H1 (cell line): ENCODE measurements around the gene CDC123. TPM values are rescaled to one million over a fixed set of nuclear protein-coding genes. Genes with fewer than 3 reads are reported as not detected.
A peak's percentile ranks its signal among the peaks of the same experiment; 100 is the strongest.

Experiments used
- CTCF ChIA-PET: fragments of 300-600 bp; sonication (Branson Sonifier 250); formaldehyde crosslinking; loops from one replicate; lab custom pipeline; 2021; ENCODE audit not compliant: partially characterized antibody; lab: Charles Lee
- POLR2A ChIA-PET: fragments of 300-600 bp; sonication (Branson Sonifier 250); formaldehyde crosslinking; loops from one replicate; lab custom pipeline; 2021; ENCODE audit warnings: inconsistent platforms; ENCODE audit not compliant: partially characterized antibody; lab: Charles Lee
- DNase-seq, 2 experiments: peaks; one replicate each; pipeline versions ENCODE4 v3.0.0 to v3.0.0-alpha.2; 2010 to 2022; ENCODE audit warnings: low spot score in 2 of 2, low read depth in 1 of 2, mixed read lengths in 1 of 2
- FAIRE-seq: peaks from 2 replicates; lab custom pipeline; 2011; peaks lifted over from hg19 to GRCh38; lab: Jason Lieb, UNC
- H2AFZ ChIP-seq: 2 replicates; pipeline ENCODE4 v1.8.1; 2012; ENCODE audit warnings: low read length, inconsistent platforms
- H2AK5ac ChIP-seq: 2 replicates; pipeline ENCODE4 v1.6.1; 2013; ENCODE audit warnings: low read depth, low read length
- H2BK120ac ChIP-seq: replicated peaks from 2 replicates; pipeline ENCODE3; 2013; ENCODE audit warnings: low read depth, low read length, inconsistent platforms
- H2BK12ac ChIP-seq: 2 replicates; pipeline ENCODE4 v1.6.1; 2013; ENCODE audit warnings: low read depth, low read length
- H2BK15ac ChIP-seq: 2 replicates; pipeline ENCODE4 v1.6.1; 2013; ENCODE audit warnings: low read length
- H2BK20ac ChIP-seq: 2 replicates; pipeline ENCODE4 v1.6.1; 2013; ENCODE audit warnings: low read length
- H2BK5ac ChIP-seq: 2 replicates; pipeline ENCODE4 v1.6.1; 2013; ENCODE audit warnings: low read depth, low read length
- H3K14ac ChIP-seq: 2 replicates; pipeline ENCODE4 v1.6.1; 2013; ENCODE audit warnings: inconsistent platforms; ENCODE audit not compliant: insufficient read length
- H3K18ac ChIP-seq: 2 replicates; pipeline ENCODE4 v1.6.1; 2013; ENCODE audit warnings: low read length; ENCODE audit errors: extremely low read depth
- H3K23ac ChIP-seq: 2 replicates; pipeline ENCODE4 v1.6.1; 2013; ENCODE audit warnings: inconsistent platforms; ENCODE audit not compliant: insufficient read length
- H3K23me2 ChIP-seq: 2 replicates; pipeline ENCODE4 v1.6.1; 2013; ENCODE audit warnings: low read depth, low read length
- H3K27ac ChIP-seq: 2 replicates; pipeline ENCODE4 v1.6.1; 2011; ENCODE audit warnings: low read depth, low read length, inconsistent platforms
- H3K27me3 ChIP-seq, 4 experiments: replicated peaks in 1 of 4; 1 replicate in 1 of 4; 2 replicates in 3 of 4; pipeline versions ENCODE4 v1.6.1 to v1.8.1; 2011 to 2013; ENCODE audit warnings: low read length in 3 of 4, mild to moderate bottlenecking in 3 of 4, inconsistent platforms in 2 of 4, mixed read lengths in 2 of 4, moderate library complexity in 1 of 4; ENCODE audit not compliant: control insufficient read depth in 3 of 4, insufficient read depth in 3 of 4; ENCODE audit errors: extremely low read depth in 1 of 4
- H3K36me3 ChIP-seq, 4 experiments: 2 replicates each; pipeline versions ENCODE4 v1.6.1 to v1.8.1; 2011 to 2013; ENCODE audit warnings: mild to moderate bottlenecking in 4 of 4, low read length in 3 of 4, moderate library complexity in 2 of 4, control low read depth in 1 of 4, inconsistent platforms in 1 of 4; ENCODE audit not compliant: insufficient read depth in 4 of 4, control insufficient read depth in 2 of 4
- H3K4ac ChIP-seq: replicated peaks from 2 replicates; pipeline ENCODE3; 2013; ENCODE audit warnings: low read length, low read depth, mixed read lengths, inconsistent platforms; ENCODE audit not compliant: insufficient read length
- H3K4me1 ChIP-seq, 4 experiments: replicated peaks in 1 of 4; 1 replicate in 1 of 4; 2 replicates in 3 of 4; pipeline versions ENCODE4 v1.6.1 to v1.8.1; 2011 to 2013; ENCODE audit warnings: low read length in 3 of 4, inconsistent platforms in 2 of 4, mixed read lengths in 1 of 4; ENCODE audit not compliant: insufficient read depth in 4 of 4, control insufficient read depth in 3 of 4
- H3K4me2 ChIP-seq, 2 experiments: 2 replicates each; pipeline versions ENCODE4 v1.6.1 to v1.8.1; 2011 to 2013; ENCODE audit warnings: low read depth in 2 of 2, low read length in 2 of 2, control low read depth in 1 of 2, inconsistent platforms in 1 of 2, mild to moderate bottlenecking in 1 of 2; ENCODE audit not compliant: insufficient read depth in 1 of 2
- H3K4me3 ChIP-seq, 4 experiments: fragments of 200-600, 300-600 bp in 1 of 4; sonication (generic), shearing (Covaris generic), sonication (Bioruptor Twin) in 1 of 4; 2 replicates each; pipeline versions ENCODE4 v1.5.1 to v1.8.1; 2011 to 2016; ENCODE audit warnings: low read length in 4 of 4, low read depth in 3 of 4, control low read depth in 2 of 4, inconsistent platforms in 2 of 4, mild to moderate bottlenecking in 2 of 4, mixed read lengths in 1 of 4, moderate library complexity in 1 of 4; ENCODE audit not compliant: insufficient read depth in 2 of 4; ENCODE audit errors: extremely low read depth in 1 of 4
- H3K56ac ChIP-seq: replicated peaks from 2 replicates; pipeline ENCODE3; 2013; ENCODE audit warnings: low read depth, mild to moderate bottlenecking, mixed read lengths, low read length, inconsistent platforms; ENCODE audit not compliant: insufficient read length
- H3K79me1 ChIP-seq: 2 replicates; pipeline ENCODE4 v1.6.1; 2013; ENCODE audit warnings: low read depth, low read length, control low read depth
- H3K79me2 ChIP-seq, 2 experiments: 2 replicates each; pipeline versions ENCODE4 v1.6.1 to v1.8.1; 2012 to 2013; ENCODE audit warnings: low read length in 2 of 2, mild to moderate bottlenecking in 2 of 2, inconsistent platforms in 1 of 2; ENCODE audit not compliant: insufficient read depth in 2 of 2, control insufficient read depth in 1 of 2
- H3K9ac ChIP-seq, 4 experiments: replicated peaks in 1 of 4; 1 replicate in 1 of 4; 2 replicates in 3 of 4; pipeline versions ENCODE4 v1.6.1 to v1.8.1; 2011 to 2013; ENCODE audit warnings: low read depth in 3 of 4, low read length in 3 of 4, control low read depth in 2 of 4, mild to moderate bottlenecking in 2 of 4, moderate library complexity in 2 of 4, inconsistent platforms in 1 of 4; ENCODE audit errors: extremely low read depth in 1 of 4
- H3K9me3 ChIP-seq, 2 experiments: 2 replicates each; pipeline versions ENCODE4 v1.6.1 to v1.8.1; 2012 to 2013; ENCODE audit warnings: mild to moderate bottlenecking in 2 of 2, moderate library complexity in 2 of 2, control low read depth in 1 of 2, inconsistent platforms in 1 of 2, low read depth in 1 of 2, low read length in 1 of 2, mixed read lengths in 1 of 2; ENCODE audit not compliant: insufficient read depth in 2 of 2
- H4K20me1 ChIP-seq, 2 experiments: replicated peaks in 1 of 2; 2 replicates each; pipeline versions ENCODE3 to v1.8.1; 2011 to 2013; ENCODE audit warnings: inconsistent platforms in 2 of 2, low read length in 2 of 2, mild to moderate bottlenecking in 1 of 2; ENCODE audit not compliant: insufficient read depth in 2 of 2, control insufficient read depth in 1 of 2
- H4K5ac ChIP-seq: 2 replicates; pipeline ENCODE4 v1.6.1; 2013; ENCODE audit warnings: low read length, low read depth, mixed read lengths, inconsistent platforms; ENCODE audit not compliant: insufficient read length
- H4K8ac ChIP-seq: 2 replicates; pipeline ENCODE4 v1.8.0; 2013; ENCODE audit warnings: mild to moderate bottlenecking, moderate library complexity, low read length, inconsistent platforms; ENCODE audit not compliant: insufficient read depth; ENCODE audit errors: extremely low read depth
- H4K91ac ChIP-seq: replicated peaks from 2 replicates; pipeline ENCODE3; 2013; ENCODE audit warnings: low read length, mixed read lengths, inconsistent platforms; ENCODE audit not compliant: insufficient read length
- BRCA1 ChIP-seq: IDR thresholded peaks from 2 replicates; pipeline ENCODE4 v1.6.1; 2012; ENCODE audit warnings: low read depth, low read length, improper control_type of control experiment
- CREB1 ChIP-seq: IDR thresholded peaks from 2 replicates; pipeline ENCODE4 v1.6.1; 2012; ENCODE audit warnings: inconsistent platforms
- EZH2 ChIP-seq: fragments of 200-600 bp; sonication (generic); IDR thresholded peaks from 2 replicates; pipeline ENCODE4 v1.7.1; 2012; ENCODE audit warnings: low read depth, mild to moderate bottlenecking, moderate library complexity, low read length, inconsistent platforms; ENCODE audit not compliant: severe bottlenecking
- HDAC2 ChIP-seq, 2 experiments: fragments of 300-600 bp in 1 of 2; sonication (generic) in 1 of 2; IDR thresholded peaks; 2 replicates each; pipeline ENCODE4 v1.6.1; 2011 to 2012; ENCODE audit warnings: low read depth in 2 of 2, low read length in 2 of 2, mild to moderate bottlenecking in 2 of 2, moderate library complexity in 2 of 2, borderline replicate concordance in 1 of 2, inconsistent platforms in 1 of 2
- KDM1A ChIP-seq: fragments of 200-600, 300-600 bp; sonication (generic); IDR thresholded peaks from 2 replicates; pipeline ENCODE4 v1.7.1; 2016; ENCODE audit warnings: mild to moderate bottlenecking, low read length, borderline replicate concordance
- POLR2A ChIP-seq, 2 experiments: IDR thresholded peaks; 1 replicate in 1 of 2; 2 replicates in 1 of 2; pipeline ENCODE4 v1.6.1; 2011; ENCODE audit warnings: low read depth in 2 of 2, low read length in 2 of 2, mild to moderate bottlenecking in 2 of 2; ENCODE audit errors: control extremely low read depth in 1 of 2
- SRF ChIP-seq: IDR thresholded peaks from 2 replicates; pipeline ENCODE4 v1.6.1; 2011; ENCODE audit warnings: mild to moderate bottlenecking, low read depth, low read length, moderate library complexity
- WGBS, 2 experiments: shearing (Covaris generic) in 1 of 2; methylation state at CpG; one replicate each; pipeline versions ENCODE4 v1.1.6 to v1.1.7; 2013 to 2015; ENCODE audit warnings: low lambda C conversion rate in 2 of 2, mixed read lengths in 2 of 2, inconsistent platforms in 1 of 2, low coverage in 1 of 2, missing lambda C conversion rate in 1 of 2; ENCODE audit not compliant: insufficient replicate concordance in 2 of 2, insufficient coverage in 1 of 2, insufficient read length in 1 of 2; ENCODE audit errors: extremely low coverage in 1 of 2, missing lambda C conversion rate in 1 of 2; 5-methylcytosine and 5-hydroxymethylcytosine counted together
- polyA plus RNA-seq, 7 experiments: library from polyadenylated mRNA; depleted of rRNA in 3 of 7; stranded (reverse) in 5 of 7; unstranded in 2 of 7; fragments of >200 nt in 5 of 7; fragments of 200-250 nt in 2 of 7; gene quantifications; 1 replicate in 5 of 7; 2 replicates in 1 of 7; 4 replicates in 1 of 7; pipeline versions ENCODE4 v1.2.1 to v1.2.3, GENCODE V29; 2011 to 2013; ENCODE audit warnings: missing spikeins in 2 of 7, mixed read lengths in 2 of 7
- total RNA-seq: library from RNA; stranded (reverse); fragmentation: NEBNext Ultra II Directional; extraction: Animal tissue kit (Norgen Biotek cat#: 25700); gene quantifications from 2 replicates; pipeline ENCODE4 v1.2.1, GENCODE V29; 2021

The CDC123 gene
- total and polyA plus RNA-seq, 2 of the 8 experiments (the other 6 are each of a cell fraction or from before 2014, with no cell fraction given): 115 to 202 TPM

- Histone ChIP-seq H2BK20ac (no peak overlapping the region), H3K18ac (no peak overlapping the region), H3K23me2 (no peaks in the 10 kb centered on the region), H4K8ac (no peak overlapping the region), H3K4me3 (no peak overlapping the region), H3K9me3 (no peaks in the 10 kb centered on the region), H3K79me2 (no peaks in the 10 kb centered on the region), H2BK15ac (no peak overlapping the region), H3K36me3 (peaks cover under 1 to 70% (median 26%) of the 10 kb centered on the region in 4 experiments; a peak in 7 of 8 replicates), H2AK5ac (no peak overlapping the region), H4K5ac (no peak overlapping the region), H3K56ac (no peak overlapping the region), H3K14ac (no peak overlapping the region), H2AFZ (no peak overlapping the region), H3K4me2 (no peak overlapping the region), H4K91ac (no peak overlapping the region), H3K9ac (no peak overlapping the region), H3K23ac (no peak overlapping the region), H3K4me1 (no peaks in the 10 kb centered on the region), H3K27ac (no peak overlapping the region), H4K20me1 (no peaks in the 10 kb centered on the region), H2BK120ac (no peak overlapping the region), H2BK12ac (no peak overlapping the region), H3K79me1 (no peaks in the 10 kb centered on the region), H3K4ac (no peak overlapping the region), H2BK5ac (no peak overlapping the region), H3K27me3 (no peaks in the 10 kb centered on the region)
- ChIA-PET CTCF (no interaction called here), POLR2A (interaction anchor here (0.8 to 2.1 kb wide), 4 partner anchors 14 to 63 kb away, joined by 3 to 6 read pairs (median 3); no protein-coding TSS in a partner anchor)
- FAIRE-seq (no peak), DNase-seq (no peak)
- whole genome bisulfite sequencing, 2 experiments: 89% methylated on average over 6 of the region's 6 CpGs; no CpG with 5 or more reads in 1 of the 2 experiments
- TF ChIP-seq BRCA1 (no peak), SRF (no peak), HDAC2 (IDR thresholded peaks at IDR 0.05; ENCODE audit: borderline replicate concordance in 1 of 2, low read depth in 2 of 2, low read length in 2 of 2) (no peak), POLR2A (IDR thresholded peaks at IDR 0.05; ENCODE audit: control extremely low read depth in 1 of 2, low read depth in 2 of 2, low read length in 2 of 2) (0 out of 3 replicates have a peak, but pooled peaks of 1 of the 2 experiments have one; percentile 27), EZH2 (no peak), KDM1A (no peak), CREB1 (no peak)
Observed at GRCh38 chr10:12165999-12166775, 29.8 kb upstream of the CDC123 start.
